Activated CD4-positive, alpha-beta T cell treated with anti-CD3 and anti-CD28 coated beads, Interleukin-2, amount 50 U/mL, for 1 hour (primary cell): ENCODE measurements around the gene HPSE2.

Experiments used
- DNase-seq: peaks from one replicate; pipeline ENCODE4 v3.0.0-alpha.2; 2020

HPSE2 gene

GRCh38 chr10:98483658-98484057 lies 752.0 kb downstream of the HPSE2 start:
- DNase-seq, result no peak

GRCh38 chr10:98482096-98482495 lies 753.6 kb downstream of the HPSE2 start:
- DNase-seq, result no peak

- DNase-seq, result no peak
Observed at GRCh38 chr10:98481404-98481945, 754.2 kb downstream of the HPSE2 start.

GRCh38 chr10:98478430-98479222 lies 757.0 kb downstream of the HPSE2 start:
- DNase-seq, result no peak

GRCh38 chr10:98477861-98478260 lies 757.8 kb downstream of the HPSE2 start:
- no peak for DNase-seq

GRCh38 chr10:98474628-98475027 lies 761.0 kb downstream of the HPSE2 start:
- DNase-seq, result no peak

- no peak for DNase-seq
Observed at GRCh38 chr10:98472196-98472595, 763.5 kb downstream of the HPSE2 start.

- no peak for DNase-seq
Observed at GRCh38 chr10:98470850-98471249, 764.8 kb downstream of the HPSE2 start.

GRCh38 chr10:98469001-98469931 lies 766.4 kb downstream of the HPSE2 start:
- no peak for DNase-seq

GRCh38 chr10:98467506-98468318 lies 767.9 kb downstream of the HPSE2 start:
- peak; percentile 48 for DNase-seq

- DNase-seq, result no peak
Observed at GRCh38 chr10:98466861-98467505, 768.7 kb downstream of the HPSE2 start.

- no peak for DNase-seq
Observed at GRCh38 chr10:98465866-98466265, 769.8 kb downstream of the HPSE2 start.

- DNase-seq, result no peak
Observed at GRCh38 chr10:98463976-98464754, 771.5 kb downstream of the HPSE2 start.

GRCh38 chr10:98463016-98463415 lies 772.6 kb downstream of the HPSE2 start:
- no peak for DNase-seq

GRCh38 chr10:98461500-98461842 lies 774.2 kb downstream of the HPSE2 start:
- DNase-seq, result no peak

GRCh38 chr10:98460837-98461499 lies 774.7 kb downstream of the HPSE2 start:
- DNase-seq, result no peak

GRCh38 chr10:98458809-98459784 lies 776.6 kb downstream of the HPSE2 start:
- no peak for DNase-seq

GRCh38 chr10:98457721-98458120 lies 777.9 kb downstream of the HPSE2 start:
- no peak for DNase-seq

GRCh38 chr10:98456686-98457482 lies 778.8 kb downstream of the HPSE2 start:
- no peak for DNase-seq
